ENCODE measurements around the gene SATB1.

The SATB1 gene

GRCh38 chr3:18425641-18426257, 610 bp upstream of the SATB1 start:
- Histone ChIP-seq H3K9ac (ENCODE audit: low read depth, low read length, poor library complexity) (peak overlapping the region; percentile 84), H3K27me3 (ENCODE audit: control insufficient read depth in 3 of 3, insufficient read depth in 3 of 3, low read depth in 1 of 3, low read length in 3 of 3) (peaks cover 0 to 44% (median 0%) of the 10 kb centered on the region in 3 experiments), H3K4me2 (ENCODE audit: insufficient read depth, low read length, poor library complexity, severe bottlenecking) (peak overlapping the region; percentile 80), H3K18ac (ENCODE audit: low read length) (peak overlapping the region; percentile 97), H2AK5ac (ENCODE audit: low read depth, low read length) (no peak overlapping the region), H2AFZ (ENCODE audit: low read length) (peak overlapping the region; percentile 98), H3K4ac (ENCODE audit: low read length) (no peak overlapping the region), H3K27ac (replicated peaks; ENCODE audit: low read length) (peak overlapping the region; percentile 46), H2BK120ac (ENCODE audit: low read depth, low read length) (no peak overlapping the region), H3K4me3 (ENCODE audit: low read length in 2 of 2) (peak overlapping the region; percentile 76 to 84), H3K79me1 (ENCODE audit: low read depth, low read length) (no peaks in the 10 kb centered on the region), H4K8ac (ENCODE audit: low read depth, low read length) (no peak overlapping the region), H4K91ac (ENCODE audit: low read depth, low read length, poor library complexity) (no peak overlapping the region), H2BK12ac (ENCODE audit: low read length) (peak overlapping the region; percentile 58), H3K9me3 (replicated peaks in 1 of 2; ENCODE audit: control insufficient read depth in 2 of 2, insufficient read depth in 1 of 2, low read depth in 1 of 2, low read length in 2 of 2) (no peaks in the 10 kb centered on the region), H3K36me3 (replicated peaks in 1 of 2; ENCODE audit: control insufficient read depth in 2 of 2, insufficient read depth in 2 of 2, low read length in 2 of 2) (peaks cover 0 to under 1% of the 10 kb centered on the region in 2 donors), H2BK5ac (ENCODE audit: low read length) (peak overlapping the region; percentile 75), H3K23ac (ENCODE audit: low read depth, low read length, poor library complexity) (no peak overlapping the region), H2BK15ac (ENCODE audit: low read length) (peak overlapping the region; percentile 37), H3K14ac (ENCODE audit: low read length) (no peak overlapping the region), H3K4me1 (ENCODE audit: control insufficient read depth in 2 of 2, insufficient read depth in 1 of 2, low read depth in 1 of 2, low read length in 2 of 2) (peaks cover 0 to 11% of the 10 kb centered on the region in 2 donors)
- no CpG with 5 or more reads among the region's 47 CpGs for WGBS, 2 donors (ENCODE audit: extremely low coverage in 2 of 2, insufficient read length in 2 of 2, insufficient replicate concordance in 1 of 2)
- DNase-seq (ENCODE audit: low spot score), result no peak

GRCh38 chr3:18424213-18424728, 868 bp downstream of the SATB1 start:
- Histone ChIP-seq H3K79me1 (ENCODE audit: low read depth, low read length) (no peaks in the 10 kb centered on the region), H2BK12ac (ENCODE audit: low read length) (no peak overlapping the region), H3K9ac (ENCODE audit: low read depth, low read length, poor library complexity) (peak overlapping the region; percentile 86), H2BK5ac (ENCODE audit: low read length) (peak overlapping the region; percentile 93), H3K18ac (ENCODE audit: low read length) (peak overlapping the region; percentile 98), H3K4ac (ENCODE audit: low read length) (no peak overlapping the region), H3K9me3 (replicated peaks in 1 of 2; ENCODE audit: control insufficient read depth in 2 of 2, insufficient read depth in 1 of 2, low read depth in 1 of 2, low read length in 2 of 2) (no peaks in the 10 kb centered on the region), H2AFZ (ENCODE audit: low read length) (peak overlapping the region; percentile 98), H3K4me3 (ENCODE audit: low read length in 2 of 2) (peak overlapping the region; percentile 76 to 88), H3K4me1 (ENCODE audit: control insufficient read depth in 2 of 2, insufficient read depth in 1 of 2, low read depth in 1 of 2, low read length in 2 of 2) (peaks cover 0 to 11% of the 10 kb centered on the region in 2 donors), H4K8ac (ENCODE audit: low read depth, low read length) (no peak overlapping the region), H2BK120ac (ENCODE audit: low read depth, low read length) (no peak overlapping the region), H3K36me3 (replicated peaks in 1 of 2; ENCODE audit: control insufficient read depth in 2 of 2, insufficient read depth in 2 of 2, low read length in 2 of 2) (peaks cover 3 to 4% of the 10 kb centered on the region in 2 donors), H3K4me2 (ENCODE audit: insufficient read depth, low read length, poor library complexity, severe bottlenecking) (peak overlapping the region; percentile 77), H3K14ac (ENCODE audit: low read length) (peak overlapping the region; percentile 98), H3K27me3 (ENCODE audit: control insufficient read depth in 3 of 3, insufficient read depth in 3 of 3, low read depth in 1 of 3, low read length in 3 of 3) (peaks cover 0 to 33% (median 0%) of the 10 kb centered on the region in 3 experiments), H3K23ac (ENCODE audit: low read depth, low read length, poor library complexity) (no peak overlapping the region), H2BK15ac (ENCODE audit: low read length) (peak overlapping the region; percentile 81), H4K91ac (ENCODE audit: low read depth, low read length, poor library complexity) (no peak overlapping the region), H2AK5ac (ENCODE audit: low read depth, low read length) (no peak overlapping the region), H3K27ac (replicated peaks; ENCODE audit: low read length) (peak overlapping the region; percentile 63)
- no peak for DNase-seq (ENCODE audit: low spot score)
- no CpG with 5 or more reads among the region's 27 CpGs for WGBS, 2 donors (ENCODE audit: extremely low coverage in 2 of 2, insufficient read length in 2 of 2, insufficient replicate concordance in 1 of 2)

GRCh38 chr3:18423401-18424212, 1.5 kb downstream of the SATB1 start:
- Histone ChIP-seq H3K9me3 (replicated peaks in 1 of 2; ENCODE audit: control insufficient read depth in 2 of 2, insufficient read depth in 1 of 2, low read depth in 1 of 2, low read length in 2 of 2) (no peaks in the 10 kb centered on the region), H2BK15ac (ENCODE audit: low read length) (no peak overlapping the region), H3K36me3 (replicated peaks in 1 of 2; ENCODE audit: control insufficient read depth in 2 of 2, insufficient read depth in 2 of 2, low read length in 2 of 2) (peaks cover 4% of the 10 kb centered on the region in 2 donors), H2BK120ac (ENCODE audit: low read depth, low read length) (no peak overlapping the region), H3K9ac (ENCODE audit: low read depth, low read length, poor library complexity) (no peak overlapping the region), H2AFZ (ENCODE audit: low read length) (peak overlapping the region; percentile 98), H3K4me2 (ENCODE audit: insufficient read depth, low read length, poor library complexity, severe bottlenecking) (peak overlapping the region; percentile 77), H3K18ac (ENCODE audit: low read length) (no peak overlapping the region), H3K4me1 (ENCODE audit: control insufficient read depth in 2 of 2, insufficient read depth in 1 of 2, low read depth in 1 of 2, low read length in 2 of 2) (peaks cover 0 to 11% of the 10 kb centered on the region in 2 donors), H3K4ac (ENCODE audit: low read length) (no peak overlapping the region), H3K14ac (ENCODE audit: low read length) (no peak overlapping the region), H3K27ac (replicated peaks; ENCODE audit: low read length) (no peak overlapping the region), H2AK5ac (ENCODE audit: low read depth, low read length) (no peak overlapping the region), H3K4me3 (ENCODE audit: low read length in 2 of 2) (peak overlapping the region; percentile 76 to 88), H3K27me3 (ENCODE audit: control insufficient read depth in 3 of 3, insufficient read depth in 3 of 3, low read depth in 1 of 3, low read length in 3 of 3) (peaks cover 0 to 26% (median 0%) of the 10 kb centered on the region in 3 experiments), H4K91ac (ENCODE audit: low read depth, low read length, poor library complexity) (no peak overlapping the region), H3K79me1 (ENCODE audit: low read depth, low read length) (no peaks in the 10 kb centered on the region), H2BK12ac (ENCODE audit: low read length) (no peak overlapping the region), H2BK5ac (ENCODE audit: low read length) (no peak overlapping the region), H4K8ac (ENCODE audit: low read depth, low read length) (no peak overlapping the region), H3K23ac (ENCODE audit: low read depth, low read length, poor library complexity) (no peak overlapping the region)
- WGBS, 2 donors (ENCODE audit: extremely low coverage in 2 of 2, insufficient read length in 2 of 2, insufficient replicate concordance in 1 of 2), result no CpG with 5 or more reads among the region's 22 CpGs
- DNase-seq (ENCODE audit: low spot score), result no peak

GRCh38 chr3:18422972-18423371, 2.2 kb downstream of the SATB1 start:
- no peak for DNase-seq (ENCODE audit: low spot score)
- H2BK12ac ChIP-seq (ENCODE audit: low read length), result no peak overlapping the region
- no CpG with 5 or more reads among the region's 5 CpGs for WGBS, 2 donors (ENCODE audit: extremely low coverage in 2 of 2, insufficient read length in 2 of 2, insufficient replicate concordance in 1 of 2)
- H2BK120ac ChIP-seq (ENCODE audit: low read depth, low read length), result no peak overlapping the region
- no peak overlapping the region for H3K18ac ChIP-seq (ENCODE audit: low read length)
- H2BK15ac ChIP-seq (ENCODE audit: low read length), result no peak overlapping the region
- no peak overlapping the region for H3K27ac ChIP-seq (replicated peaks; ENCODE audit: low read length)
- no peak overlapping the region for H3K14ac ChIP-seq (ENCODE audit: low read length)
- H3K4me2 ChIP-seq (ENCODE audit: insufficient read depth, low read length, poor library complexity, severe bottlenecking), result peak overlapping the region; percentile 77
- peak overlapping the region; percentile 98 for H2AFZ ChIP-seq (ENCODE audit: low read length)
- no peak overlapping the region for H3K9ac ChIP-seq (ENCODE audit: low read depth, low read length, poor library complexity)
- no peak overlapping the region for H2AK5ac ChIP-seq (ENCODE audit: low read depth, low read length)
- no peak overlapping the region for H3K4ac ChIP-seq (ENCODE audit: low read length)
- H3K4me3 ChIP-seq (ENCODE audit: low read length in 2 of 2), result peak overlapping the region in 1 of 2 donors; percentile 76
- H3K23ac ChIP-seq (ENCODE audit: low read depth, low read length, poor library complexity), result no peak overlapping the region
- H3K79me1 ChIP-seq (ENCODE audit: low read depth, low read length), result no peaks in the 10 kb centered on the region
- H3K27me3 ChIP-seq (ENCODE audit: control insufficient read depth in 3 of 3, insufficient read depth in 3 of 3, low read depth in 1 of 3, low read length in 3 of 3), result peaks cover 0 to 20% (median 0%) of the 10 kb centered on the region in 3 experiments
- H3K4me1 ChIP-seq (ENCODE audit: control insufficient read depth in 2 of 2, insufficient read depth in 1 of 2, low read depth in 1 of 2, low read length in 2 of 2), result peaks cover 0 to 11% of the 10 kb centered on the region in 2 donors
- no peaks in the 10 kb centered on the region for H3K9me3 ChIP-seq (replicated peaks in 1 of 2; ENCODE audit: control insufficient read depth in 2 of 2, insufficient read depth in 1 of 2, low read depth in 1 of 2, low read length in 2 of 2)
- H4K91ac ChIP-seq (ENCODE audit: low read depth, low read length, poor library complexity), result no peak overlapping the region
- no peak overlapping the region for H4K8ac ChIP-seq (ENCODE audit: low read depth, low read length)
- no peak overlapping the region for H2BK5ac ChIP-seq (ENCODE audit: low read length)
- peaks cover 4% of the 10 kb centered on the region in 2 donors for H3K36me3 ChIP-seq (replicated peaks in 1 of 2; ENCODE audit: control insufficient read depth in 2 of 2, insufficient read depth in 2 of 2, low read length in 2 of 2)
